ENCODE data around the gene KAZN.

KAZN gene

DNA sequence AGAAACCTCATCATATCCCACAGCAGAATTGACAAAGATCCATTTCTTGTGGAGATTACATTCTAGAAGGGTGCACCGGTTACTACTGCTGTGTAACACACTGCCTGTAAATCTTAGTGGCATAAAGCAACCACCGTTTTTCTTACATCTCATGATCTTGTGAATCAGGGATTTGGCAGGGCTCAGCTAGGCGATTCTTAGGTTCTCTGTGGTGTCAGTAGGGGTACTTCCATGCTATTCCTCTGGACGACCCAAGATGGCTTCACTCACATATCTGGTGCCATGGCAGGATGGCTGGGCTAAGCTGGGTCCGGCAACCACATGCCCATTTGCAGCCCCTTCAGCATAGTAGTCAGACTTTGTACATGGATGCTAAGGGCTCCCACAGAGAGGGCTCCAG lies 375.3 kb downstream of the KAZN start:
- TF ChIP-seq, protein P1, sequence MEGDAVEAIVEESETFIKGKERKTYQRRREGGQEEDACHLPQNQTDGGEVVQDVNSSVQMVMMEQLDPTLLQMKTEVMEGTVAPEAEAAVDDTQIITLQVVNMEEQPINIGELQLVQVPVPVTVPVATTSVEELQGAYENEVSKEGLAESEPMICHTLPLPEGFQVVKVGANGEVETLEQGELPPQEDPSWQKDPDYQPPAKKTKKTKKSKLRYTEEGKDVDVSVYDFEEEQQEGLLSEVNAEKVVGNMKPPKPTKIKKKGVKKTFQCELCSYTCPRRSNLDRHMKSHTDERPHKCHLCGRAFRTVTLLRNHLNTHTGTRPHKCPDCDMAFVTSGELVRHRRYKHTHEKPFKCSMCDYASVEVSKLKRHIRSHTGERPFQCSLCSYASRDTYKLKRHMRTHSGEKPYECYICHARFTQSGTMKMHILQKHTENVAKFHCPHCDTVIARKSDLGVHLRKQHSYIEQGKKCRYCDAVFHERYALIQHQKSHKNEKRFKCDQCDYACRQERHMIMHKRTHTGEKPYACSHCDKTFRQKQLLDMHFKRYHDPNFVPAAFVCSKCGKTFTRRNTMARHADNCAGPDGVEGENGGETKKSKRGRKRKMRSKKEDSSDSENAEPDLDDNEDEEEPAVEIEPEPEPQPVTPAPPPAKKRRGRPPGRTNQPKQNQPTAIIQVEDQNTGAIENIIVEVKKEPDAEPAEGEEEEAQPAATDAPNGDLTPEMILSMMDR (IDR thresholded peaks at IDR 0.05; ENCODE audit: low read depth, low read length): no peak
- no peak overlapping the region for H3K4me3 ChIP-seq (ENCODE audit: low read depth, low read length)

GRCh38 chr1:14974361-14974760 lies 375.9 kb downstream of the KAZN start:
- TF ChIP-seq, protein P1 (IDR thresholded peaks at IDR 0.05; ENCODE audit: low read depth, low read length): no peak
- H3K4me3 ChIP-seq (ENCODE audit: low read depth, low read length): no peak overlapping the region

DNA sequence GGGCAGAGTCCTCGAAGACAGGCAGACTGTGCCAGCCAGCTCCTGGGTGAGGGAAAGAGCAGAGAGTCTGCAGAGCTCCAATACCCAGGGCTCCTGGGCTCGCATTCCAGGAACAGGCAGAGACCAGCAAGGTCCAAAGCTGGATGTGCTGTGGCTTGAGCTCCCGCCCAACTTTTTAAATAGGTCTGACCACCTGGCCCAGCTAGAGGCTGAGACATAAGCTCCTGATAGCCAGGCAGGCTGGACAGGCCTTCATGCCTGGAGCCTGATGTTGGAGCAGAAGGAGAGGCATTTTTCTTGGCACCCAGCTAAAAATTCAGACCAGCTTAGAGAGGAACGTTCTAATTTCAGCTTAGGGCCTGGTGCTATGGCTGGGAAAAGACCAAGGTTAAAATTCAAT lies 376.6 kb downstream of the KAZN start:
- TF ChIP-seq, protein P1 (IDR thresholded peaks at IDR 0.05; ENCODE audit: low read depth, low read length): no peak
- H3K4me3 ChIP-seq (ENCODE audit: low read depth, low read length): no peak overlapping the region

- H3K4me3 ChIP-seq (ENCODE audit: low read depth, low read length): no peak overlapping the region
- TF ChIP-seq, protein P1 (IDR thresholded peaks at IDR 0.05; ENCODE audit: low read depth, low read length): no peak
These were observed 377.8 kb downstream of the KAZN start for GRCh38 chr1:14976256-14976655.

DNA sequence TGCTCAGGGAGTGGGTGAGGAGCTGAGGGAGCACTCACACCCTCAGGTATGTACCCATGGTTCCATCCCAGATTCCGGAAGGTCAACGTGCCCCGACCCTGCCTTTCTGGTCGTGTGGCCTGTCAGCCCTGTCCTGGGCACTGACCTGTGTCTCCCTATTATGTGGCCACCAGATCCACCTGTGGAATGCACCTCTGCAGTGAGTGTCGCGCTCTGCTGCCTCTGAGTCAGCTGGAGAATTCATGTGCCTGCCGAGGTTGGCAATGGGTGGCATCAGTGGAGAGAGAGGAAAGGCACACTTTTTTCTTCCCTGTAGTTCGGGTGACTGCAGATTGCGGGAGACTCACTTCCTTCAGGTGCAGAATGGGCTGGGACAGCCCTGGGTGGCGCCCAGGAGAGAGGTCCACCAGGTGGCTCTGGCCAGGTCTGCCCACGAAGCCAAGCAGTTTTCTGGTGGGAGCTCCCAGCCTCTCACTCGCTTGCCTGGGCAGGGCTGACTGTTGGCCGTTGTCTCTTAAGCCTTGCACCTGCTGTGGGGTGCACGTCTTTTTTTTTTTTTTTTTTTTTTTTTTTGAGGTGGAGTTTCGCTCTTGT lies 378.9 kb downstream of the KAZN start:
- no peak overlapping the region for H3K4me3 ChIP-seq (ENCODE audit: low read depth, low read length)
- TF ChIP-seq, protein P1 (IDR thresholded peaks at IDR 0.05; ENCODE audit: low read depth, low read length): no peak

DNA sequence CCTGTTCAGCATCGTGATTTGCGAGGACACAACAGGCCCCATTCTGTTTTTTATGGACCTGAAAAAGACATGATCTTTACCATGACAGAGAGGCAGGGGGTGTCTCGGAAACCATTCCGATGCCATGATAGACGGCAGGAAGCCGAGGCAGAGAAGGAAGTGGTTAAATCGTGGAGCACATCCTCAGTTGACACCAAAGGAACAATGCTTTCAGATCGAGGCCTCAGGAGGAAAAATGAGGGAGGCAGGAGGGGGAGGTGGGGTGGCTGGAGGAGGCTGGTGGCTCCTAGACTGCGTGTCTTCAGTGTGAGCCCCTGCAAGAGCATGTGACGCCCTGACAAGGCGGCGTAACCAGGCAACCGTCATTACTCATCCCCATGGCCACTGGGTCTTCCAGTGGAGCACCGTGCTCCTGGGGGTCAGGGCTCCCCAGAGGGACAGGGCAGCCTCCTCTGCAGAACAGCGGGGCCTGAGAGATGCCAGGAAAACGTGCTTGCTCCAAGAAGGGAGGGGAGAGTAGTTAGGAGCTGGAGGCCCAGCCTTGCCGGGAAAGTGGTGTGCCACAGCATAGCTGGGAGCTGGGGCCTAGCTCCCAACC lies 382.2 kb downstream of the KAZN start:
- TF ChIP-seq, protein P1 (IDR thresholded peaks at IDR 0.05; ENCODE audit: low read depth, low read length): no peak

DNA sequence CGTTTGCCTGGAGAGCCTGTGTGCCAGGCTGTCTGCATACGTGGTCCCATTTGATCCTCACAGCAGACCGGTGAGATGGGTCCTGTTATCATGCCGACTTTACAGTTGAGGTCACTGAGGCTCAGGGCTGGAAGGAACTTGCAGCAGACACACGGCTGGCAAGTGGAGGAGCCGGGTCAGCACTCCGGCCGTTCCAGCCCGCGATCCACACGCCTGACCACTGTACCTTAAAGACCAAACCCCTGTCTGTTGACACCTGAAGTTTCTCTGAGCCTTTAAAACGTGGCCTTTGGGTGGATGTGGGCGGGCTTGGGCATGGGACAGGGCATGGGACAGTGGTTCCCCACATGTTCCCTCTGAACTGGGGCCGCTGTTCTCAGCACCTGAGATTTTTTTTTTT lies 383.5 kb downstream of the KAZN start:
- H3K4me3 ChIP-seq (ENCODE audit: low read depth, low read length): no peak overlapping the region
- TF ChIP-seq, protein P1 (IDR thresholded peaks at IDR 0.05; ENCODE audit: low read depth, low read length): no peak

More for the DNA sequence above, 382.2 kb downstream of the KAZN start:
- H3K4me3 ChIP-seq (ENCODE audit: low read depth, low read length): no peak overlapping the region
